SK-N-MC (cell line): ENCODE results near the gene NEAT1.
"Not testable (repeated sequence)": the region's sequence is repeated elsewhere in the genome, so short reads cannot be mapped to it uniquely, and the experiment has no call there.

ENCODE experiments used
- FOXP2 ChIP-seq: optimal IDR thresholded peaks from 2 replicates; pipeline ENCODE3; 2011; ENCODE audit warnings: mild to moderate bottlenecking, moderate library complexity; ENCODE audit not compliant: insufficient read depth; ENCODE audit errors: extremely low read length, control extremely low read depth
- POLR2AphosphoS5 ChIP-seq: IDR thresholded peaks from 2 replicates; pipeline ENCODE4 v1.6.1; 2012; ENCODE audit warnings: mild to moderate bottlenecking, low read depth, low read length, borderline replicate concordance

- TF ChIP-seq FOXP2, POLR2AphosphoS5: not testable (repeated sequence)
Observed at GRCh38 chr11:65465471-65465870, 42.9 kb downstream of the NEAT1 start.
